Mucosa of descending colon (tissue), 3 donors: ENCODE results near the gene TCEAL4. TPM values are rescaled to one million over a fixed set of nuclear protein-coding genes. Genes with fewer than 3 reads are reported as not detected.
A peak's percentile ranks its signal among the peaks of the same experiment; 100 is the strongest.

Source experiments
- ATAC-seq: fragments of 200-7000 bp; cut with Tn5 transposase; one replicate; pipeline ENCODE4 v1.9.1; 2020; ENCODE audit warnings: mild to moderate bottlenecking, moderate library complexity
- DNase-seq, 3 donors: peaks; one replicate each; pipeline ENCODE4 v3.0.0-alpha.2; 2020
- H3K36me3 ChIP-seq: fragments of 200-600 bp; one replicate; pipeline ENCODE4 v1.8.0; 2021; ENCODE audit warnings: low read depth, mild to moderate bottlenecking
- H3K4me1 ChIP-seq: fragments of 200-600 bp; one replicate; pipeline ENCODE4 v1.8.0; 2021; ENCODE audit warnings: low read depth, mild to moderate bottlenecking
- H3K4me3 ChIP-seq: fragments of 200-600 bp; one replicate; pipeline ENCODE4 v1.8.0; 2021; ENCODE audit warnings: mild to moderate bottlenecking
- H3K9me3 ChIP-seq: fragments of 200-600 bp; one replicate; pipeline ENCODE4 v1.8.0; 2021; ENCODE audit warnings: mild to moderate bottlenecking
- intact Hi-C, 2 donors: fragments of 100-400 bp; cut with DNase I in 1 of 2; cut with micrococcal nuclease in 1 of 2; formaldehyde crosslinking; loops; one replicate each; pipeline versions ENCODE4 v1.11.0 to v1.11.1; 2022; cut with DNase I, micrococcal nuclease
- total RNA-seq, 3 donors: library from RNA; stranded (reverse); fragmentation: NEBNext Ultra II Directional in 2 of 3; extraction: Animal tissue kit (Norgen Biotek cat#: 25700) in 2 of 3; gene quantifications; one replicate each; pipeline versions ENCODE4 v1.2.1 to v1.2.4, GENCODE V29; 2021 to 2023
- TF ChIP-seq, protein P1 (sequence below): fragments of 200-600 bp; IDR thresholded peaks from one replicate; pipeline ENCODE4 v1.8.0; 2022; ENCODE audit warnings: antibody characterized with exemption, mild to moderate bottlenecking
- donor health status: DM: no; HTN: no; CAD: no; lungs with moderate emphysema.
- donor health status: DM: no; HTN: no; CAD: no.
- donor health status: DM: no; HTN: yes; CAD: no.

TCEAL4 gene
- total RNA-seq, 3 donors from 2014 or later: 8.7 to 68.0 (median 28.6) TPM

DNA sequence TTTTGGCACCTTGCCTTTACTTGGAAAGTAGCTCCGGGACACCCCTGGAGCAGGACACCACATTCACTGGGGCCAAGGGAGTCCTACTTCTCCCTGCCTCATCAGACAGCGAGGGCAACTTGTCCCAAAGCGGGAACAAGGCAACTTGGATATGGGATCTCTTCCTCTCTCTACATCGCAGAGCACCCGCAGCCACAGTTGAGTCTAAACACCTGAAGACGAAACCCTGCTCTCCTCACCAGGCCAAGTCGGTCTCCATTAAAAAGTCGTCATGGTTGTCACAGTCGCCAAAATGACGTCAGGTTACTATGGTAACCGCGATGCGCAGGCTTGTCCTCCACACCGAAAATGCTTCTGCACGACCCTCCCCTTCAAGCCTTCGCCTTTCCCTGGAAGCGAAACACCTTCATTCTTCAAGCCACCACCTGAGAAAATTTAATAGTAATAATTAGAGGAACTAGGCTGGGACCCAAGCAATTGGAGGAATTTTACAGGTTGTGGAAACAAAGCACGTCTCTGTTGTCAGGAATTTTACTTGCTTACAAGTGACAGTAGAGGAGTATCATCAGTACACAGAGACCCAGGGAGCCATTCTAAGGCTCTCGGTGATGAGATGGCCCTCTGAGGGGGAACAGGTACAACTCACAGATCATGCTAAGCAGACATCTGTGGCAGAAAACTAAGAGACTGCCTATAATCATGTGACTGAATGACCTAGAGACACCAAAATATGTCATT is 30.5 kb upstream of the TCEAL4 start:
- Histone ChIP-seq H3K4me3 (no peak overlapping the region), H3K9me3 (no peaks in the 10 kb centered on the region), H3K36me3 (no peaks in the 10 kb centered on the region), H3K4me1 (no peaks in the 10 kb centered on the region)
- intact Hi-C loops: no loop called here
- DNase-seq (peak in 2 of 3 donors; percentile 19 to 48), ATAC-seq (peak; percentile 55)
- TF ChIP-seq, protein P1, sequence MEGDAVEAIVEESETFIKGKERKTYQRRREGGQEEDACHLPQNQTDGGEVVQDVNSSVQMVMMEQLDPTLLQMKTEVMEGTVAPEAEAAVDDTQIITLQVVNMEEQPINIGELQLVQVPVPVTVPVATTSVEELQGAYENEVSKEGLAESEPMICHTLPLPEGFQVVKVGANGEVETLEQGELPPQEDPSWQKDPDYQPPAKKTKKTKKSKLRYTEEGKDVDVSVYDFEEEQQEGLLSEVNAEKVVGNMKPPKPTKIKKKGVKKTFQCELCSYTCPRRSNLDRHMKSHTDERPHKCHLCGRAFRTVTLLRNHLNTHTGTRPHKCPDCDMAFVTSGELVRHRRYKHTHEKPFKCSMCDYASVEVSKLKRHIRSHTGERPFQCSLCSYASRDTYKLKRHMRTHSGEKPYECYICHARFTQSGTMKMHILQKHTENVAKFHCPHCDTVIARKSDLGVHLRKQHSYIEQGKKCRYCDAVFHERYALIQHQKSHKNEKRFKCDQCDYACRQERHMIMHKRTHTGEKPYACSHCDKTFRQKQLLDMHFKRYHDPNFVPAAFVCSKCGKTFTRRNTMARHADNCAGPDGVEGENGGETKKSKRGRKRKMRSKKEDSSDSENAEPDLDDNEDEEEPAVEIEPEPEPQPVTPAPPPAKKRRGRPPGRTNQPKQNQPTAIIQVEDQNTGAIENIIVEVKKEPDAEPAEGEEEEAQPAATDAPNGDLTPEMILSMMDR: no peak

DNA sequence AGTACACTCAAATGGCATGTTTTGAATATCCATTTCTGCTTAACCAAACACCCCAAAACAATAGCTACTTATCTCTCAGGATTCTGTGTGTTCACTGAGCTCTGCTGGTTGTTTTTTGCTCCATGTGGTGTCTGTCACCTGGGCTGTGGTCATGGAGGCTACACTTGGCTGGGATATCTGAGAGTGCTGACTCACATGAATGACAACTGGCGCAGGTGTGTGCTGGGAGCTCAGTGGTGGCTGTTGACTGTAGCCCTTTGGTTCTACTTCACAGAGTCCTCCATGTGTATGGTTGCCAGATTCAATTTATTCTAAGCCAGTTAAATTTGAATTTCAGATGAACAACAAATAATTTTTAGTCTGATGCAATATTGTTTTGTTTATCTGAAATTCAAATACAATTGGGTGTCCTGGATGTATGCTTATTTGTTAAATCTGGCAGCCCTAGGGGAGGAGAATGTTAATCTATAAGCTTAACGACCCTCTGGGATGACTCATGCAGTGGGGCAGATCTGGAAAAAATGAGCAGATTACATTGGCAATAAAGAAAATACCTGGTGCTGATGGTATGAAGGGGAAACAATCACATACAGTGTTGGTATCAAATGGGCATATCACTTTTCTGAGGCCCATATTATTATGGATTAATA is 28.2 kb upstream of the TCEAL4 start:
- no peaks in the 10 kb centered on the region for H3K36me3 ChIP-seq
- no peaks in the 10 kb centered on the region for H3K4me1 ChIP-seq
- ATAC-seq: no peak
- no peaks in the 10 kb centered on the region for H3K9me3 ChIP-seq
- intact Hi-C loops: no loop called here
- no peak for DNase-seq
- TF ChIP-seq, protein P1: no peak
- no peak overlapping the region for H3K4me3 ChIP-seq

DNA sequence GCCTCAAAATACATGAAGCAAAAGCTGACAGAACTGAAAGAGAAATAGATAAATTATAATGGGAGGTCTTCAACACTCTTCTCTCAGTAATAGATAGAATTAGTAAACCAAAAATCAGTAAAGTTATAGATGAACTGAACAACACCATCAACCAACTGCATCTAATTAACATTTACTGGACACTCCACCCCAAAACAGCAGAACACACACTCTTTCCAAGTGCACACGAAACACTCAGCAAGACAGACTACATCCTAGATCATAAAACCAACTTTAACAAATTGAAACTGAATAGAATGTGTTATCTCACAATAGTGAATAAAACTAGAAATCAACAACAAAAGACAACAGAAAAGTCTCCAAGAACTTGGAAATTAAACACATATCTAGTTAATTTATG is 25.1 kb upstream of the TCEAL4 start:
- H3K36me3 ChIP-seq: no peaks in the 10 kb centered on the region
- intact Hi-C loops: no loop called here
- no peak overlapping the region for H3K4me3 ChIP-seq
- DNase-seq (no peak), ATAC-seq (no peak)
- no peaks in the 10 kb centered on the region for H3K9me3 ChIP-seq
- H3K4me1 ChIP-seq: no peaks in the 10 kb centered on the region
- TF ChIP-seq, protein P1: no peak

DNA sequence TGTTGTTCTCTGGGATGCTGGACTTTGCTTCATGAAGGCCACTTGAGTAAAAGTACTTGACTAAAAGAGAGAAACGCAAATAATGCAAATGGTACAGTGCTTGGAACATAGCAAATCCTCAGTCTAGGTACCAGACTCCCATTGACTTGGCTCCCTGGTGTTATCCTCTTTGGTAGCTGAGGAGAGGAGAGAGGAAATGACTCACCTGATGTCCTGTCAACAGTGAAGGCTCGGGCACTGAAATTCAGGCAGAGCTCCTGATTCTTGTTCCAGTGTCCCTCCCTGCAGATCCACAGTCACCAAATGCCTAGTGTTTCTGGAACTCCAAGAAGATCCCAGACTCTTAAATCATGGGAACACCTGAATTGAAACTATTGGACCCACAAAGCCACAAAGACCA is 22.5 kb upstream of the TCEAL4 start:
- TF ChIP-seq, protein P1: no peak
- H3K36me3 ChIP-seq: no peaks in the 10 kb centered on the region
- no peak for DNase-seq
- H3K9me3 ChIP-seq: no peaks in the 10 kb centered on the region
- no peak for ATAC-seq
- intact Hi-C loops: no loop called here
- no peak overlapping the region for H3K4me3 ChIP-seq
- H3K4me1 ChIP-seq: no peaks in the 10 kb centered on the region

DNA sequence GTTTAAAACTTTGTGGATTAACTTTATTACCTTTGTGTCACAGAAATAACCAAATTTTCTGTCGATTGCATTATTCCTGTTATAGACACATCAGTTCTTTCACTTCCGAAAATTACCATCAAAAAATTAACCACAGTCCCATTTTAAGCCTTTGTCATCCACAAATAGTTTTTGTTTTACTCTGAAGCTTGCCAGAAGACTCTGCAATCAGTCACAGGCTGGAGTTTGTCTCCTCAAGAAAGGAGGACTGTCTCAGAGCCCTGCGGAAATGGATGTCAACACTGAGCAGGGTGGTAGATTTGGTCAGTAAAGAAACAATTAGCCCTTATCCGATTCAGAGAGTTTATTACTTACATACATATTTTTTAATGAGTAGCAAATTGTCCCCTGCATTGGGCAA is 20.1 kb upstream of the TCEAL4 start:
- Histone ChIP-seq H3K9me3 (no peaks in the 10 kb centered on the region), H3K36me3 (no peaks in the 10 kb centered on the region), H3K4me3 (no peak overlapping the region), H3K4me1 (no peaks in the 10 kb centered on the region)
- intact Hi-C loops: no loop called here
- DNase-seq: no peak
- TF ChIP-seq, protein P1: no peak
- ATAC-seq: no peak
